DND-41 (cell line): ENCODE measurements around the gene SLC30A2.

Experiments
- ATAC-seq: fragments of 200-7000 bp; cut with Tn5 transposase; 3 replicates; pipeline ENCODE4 v1.9.1; 2021; ENCODE audit warnings: low read depth; ENCODE audit not compliant: insufficient read depth
- DNase-seq: peaks from one replicate; pipeline ENCODE4 v3.0.0-alpha.2; 2020
- H2AFZ ChIP-seq: 2 replicates; pipeline ENCODE4 v1.6.0; 2012; ENCODE audit warnings: low read depth, low read length
- H3K27ac ChIP-seq: 2 replicates; pipeline ENCODE4 v1.5.1; 2012; ENCODE audit warnings: low read length, inconsistent platforms
- H3K27me3 ChIP-seq: fragments of 200-600 bp; sonication (generic); 2 replicates; pipeline ENCODE4 v1.6.0; 2012; ENCODE audit warnings: low read length, mild to moderate bottlenecking, inconsistent platforms; ENCODE audit not compliant: insufficient read depth, poor library complexity
- H3K36me3 ChIP-seq: 2 replicates; pipeline ENCODE4 v1.5.1; 2012; ENCODE audit warnings: low read length, inconsistent platforms; ENCODE audit not compliant: insufficient read depth
- H3K4me1 ChIP-seq: 2 replicates; pipeline ENCODE4 v1.5.1; 2012; ENCODE audit warnings: mild to moderate bottlenecking, low read length; ENCODE audit not compliant: insufficient read depth
- H3K4me2 ChIP-seq: 2 replicates; pipeline ENCODE4 v1.6.0; 2012; ENCODE audit warnings: mild to moderate bottlenecking, moderate library complexity, low read length, inconsistent platforms; ENCODE audit not compliant: insufficient read depth
- H3K4me3 ChIP-seq, 2 experiments: fragments of 200-600 bp in 1 of 2; shearing (Covaris generic) in 1 of 2; 2 replicates each; pipeline ENCODE4 v1.5.1; 2012 to 2016; ENCODE audit warnings: inconsistent platforms in 2 of 2, low read length in 2 of 2, mild to moderate bottlenecking in 2 of 2, low read depth in 1 of 2, moderate library complexity in 1 of 2
- H3K79me2 ChIP-seq: 2 replicates; pipeline ENCODE4 v1.6.0; 2012; ENCODE audit warnings: low read length, inconsistent platforms; ENCODE audit not compliant: insufficient read depth
- H3K9ac ChIP-seq: 2 replicates; pipeline ENCODE4 v1.6.0; 2012; ENCODE audit warnings: low read depth, mild to moderate bottlenecking, inconsistent platforms, low read length, moderate library complexity
- H3K9me3 ChIP-seq: 2 replicates; pipeline ENCODE4 v1.5.1; 2012; ENCODE audit warnings: low read length, moderate library complexity, mild to moderate bottlenecking, inconsistent platforms; ENCODE audit not compliant: insufficient read depth, severe bottlenecking
- H4K20me1 ChIP-seq: 2 replicates; pipeline ENCODE4 v1.6.0; 2012; ENCODE audit warnings: low read length; ENCODE audit not compliant: insufficient read depth
- EZH2 ChIP-seq: IDR thresholded peaks from 3 replicates; pipeline ENCODE4 v1.6.1; 2012; ENCODE audit warnings: borderline replicate concordance, low read depth, mild to moderate bottlenecking, moderate library complexity, low read length, inconsistent platforms; ENCODE audit not compliant: severe bottlenecking
- TF ChIP-seq, protein P1 (sequence below): IDR thresholded peaks from 2 replicates; pipeline ENCODE4 v1.5.1; 2012; ENCODE audit warnings: borderline replicate concordance, low read length, moderate library complexity, mild to moderate bottlenecking; ENCODE audit not compliant: poor library complexity, severe bottlenecking; ENCODE audit errors: extremely low read depth

The SLC30A2 gene

GRCh38 chr1:26046246-26047095 is 553 bp upstream of the SLC30A2 start:
- DNase-seq (no peak), ATAC-seq (no peak)
- no peak overlapping the region for H3K9ac ChIP-seq
- H3K4me2 ChIP-seq: no peak overlapping the region
- TF ChIP-seq, protein P1, sequence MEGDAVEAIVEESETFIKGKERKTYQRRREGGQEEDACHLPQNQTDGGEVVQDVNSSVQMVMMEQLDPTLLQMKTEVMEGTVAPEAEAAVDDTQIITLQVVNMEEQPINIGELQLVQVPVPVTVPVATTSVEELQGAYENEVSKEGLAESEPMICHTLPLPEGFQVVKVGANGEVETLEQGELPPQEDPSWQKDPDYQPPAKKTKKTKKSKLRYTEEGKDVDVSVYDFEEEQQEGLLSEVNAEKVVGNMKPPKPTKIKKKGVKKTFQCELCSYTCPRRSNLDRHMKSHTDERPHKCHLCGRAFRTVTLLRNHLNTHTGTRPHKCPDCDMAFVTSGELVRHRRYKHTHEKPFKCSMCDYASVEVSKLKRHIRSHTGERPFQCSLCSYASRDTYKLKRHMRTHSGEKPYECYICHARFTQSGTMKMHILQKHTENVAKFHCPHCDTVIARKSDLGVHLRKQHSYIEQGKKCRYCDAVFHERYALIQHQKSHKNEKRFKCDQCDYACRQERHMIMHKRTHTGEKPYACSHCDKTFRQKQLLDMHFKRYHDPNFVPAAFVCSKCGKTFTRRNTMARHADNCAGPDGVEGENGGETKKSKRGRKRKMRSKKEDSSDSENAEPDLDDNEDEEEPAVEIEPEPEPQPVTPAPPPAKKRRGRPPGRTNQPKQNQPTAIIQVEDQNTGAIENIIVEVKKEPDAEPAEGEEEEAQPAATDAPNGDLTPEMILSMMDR: no peak
- TF ChIP-seq EZH2: no peak
- no peaks in the 10 kb centered on the region for H3K79me2 ChIP-seq
- H3K27ac ChIP-seq: no peak overlapping the region
- H2AFZ ChIP-seq: no peak overlapping the region
- H3K4me3 ChIP-seq: no peak overlapping the region
- no peaks in the 10 kb centered on the region for H3K4me1 ChIP-seq
- no peaks in the 10 kb centered on the region for H3K9me3 ChIP-seq
- H4K20me1 ChIP-seq: no peaks in the 10 kb centered on the region
- H3K36me3 ChIP-seq: no peaks in the 10 kb centered on the region
- peaks cover 19% of the 10 kb centered on the region for H3K27me3 ChIP-seq

- Histone ChIP-seq H3K27ac (no peak overlapping the region), H3K79me2 (no peaks in the 10 kb centered on the region), H3K9ac (no peak overlapping the region), H3K36me3 (no peaks in the 10 kb centered on the region), H2AFZ (no peak overlapping the region), H4K20me1 (no peaks in the 10 kb centered on the region), H3K4me1 (no peaks in the 10 kb centered on the region), H3K4me2 (no peak overlapping the region), H3K27me3 (peaks cover 15% of the 10 kb centered on the region), H3K9me3 (no peaks in the 10 kb centered on the region), H3K4me3 (no peak overlapping the region)
- DNase-seq (no peak), ATAC-seq (no peak)
- no peak for TF ChIP-seq EZH2
- TF ChIP-seq, protein P1: no peak
Measured at GRCh38 chr1:26044971-26045721, 772 bp downstream of the SLC30A2 start.

GRCh38 chr1:26044414-26044813 is 1.5 kb downstream of the SLC30A2 start:
- no peak overlapping the region for H3K9ac ChIP-seq
- no peaks in the 10 kb centered on the region for H3K79me2 ChIP-seq
- H3K27ac ChIP-seq: no peak overlapping the region
- no peaks in the 10 kb centered on the region for H4K20me1 ChIP-seq
- no peaks in the 10 kb centered on the region for H3K4me1 ChIP-seq
- no peaks in the 10 kb centered on the region for H3K36me3 ChIP-seq
- H2AFZ ChIP-seq: no peak overlapping the region
- TF ChIP-seq, protein P1: no peak
- TF ChIP-seq EZH2: no peak
- ATAC-seq: no peak
- no peak for DNase-seq
- no peaks in the 10 kb centered on the region for H3K9me3 ChIP-seq
- peaks cover 15% of the 10 kb centered on the region for H3K27me3 ChIP-seq
- H3K4me2 ChIP-seq: no peak overlapping the region
- no peak overlapping the region for H3K4me3 ChIP-seq
